ENCODE results near the gene NXNL1. TPM values are rescaled to one million over a fixed set of nuclear protein-coding genes. Genes with fewer than 3 reads are reported as not detected.
A peak's percentile ranks its signal among the peaks of the same experiment; 100 is the strongest.

NXNL1 gene
- total RNA-seq, 2 experiments from 2014 or later, result not detected

DNA sequence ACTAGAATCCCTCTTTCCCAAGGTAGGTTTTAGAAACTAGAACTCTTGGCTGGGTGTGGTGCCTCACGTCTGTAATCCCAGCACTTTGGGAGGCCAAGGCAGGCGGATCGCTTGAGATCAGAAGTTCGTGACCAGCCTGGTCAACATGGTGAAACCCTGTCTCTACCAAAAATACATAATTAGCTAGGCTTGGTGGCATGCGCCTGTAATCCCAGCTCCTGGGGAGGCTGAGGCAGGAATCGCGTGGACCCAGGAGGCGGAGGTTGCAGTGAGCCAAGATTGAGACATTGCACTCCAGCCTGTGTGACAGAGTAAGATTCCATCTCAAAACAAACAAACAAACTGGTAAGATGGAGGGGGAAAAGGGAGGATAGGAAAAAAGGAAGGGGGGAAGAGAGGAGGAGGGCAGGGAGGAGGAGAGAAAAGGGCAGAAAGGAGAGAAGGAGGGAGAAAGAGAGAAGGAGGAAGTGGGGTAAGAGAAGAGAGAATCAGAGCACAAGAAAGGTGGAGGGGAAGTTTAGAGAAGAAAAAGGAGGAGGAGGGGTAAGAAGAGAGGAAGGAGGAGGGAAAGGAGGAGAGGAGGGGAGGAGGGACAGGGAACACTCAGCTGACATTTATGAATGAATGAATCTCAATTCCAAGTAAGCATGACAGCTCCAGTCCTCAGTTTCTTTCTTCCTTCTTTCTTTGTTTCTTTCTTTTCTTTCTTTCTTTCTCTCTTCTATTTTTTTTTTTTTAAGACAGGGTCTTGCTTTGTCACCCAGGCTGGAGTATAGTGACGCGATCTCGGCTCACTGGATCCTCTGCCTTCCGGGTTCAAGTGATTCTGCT is 7.0 kb upstream of the NXNL1 start:
- H3K27me3 Mint-ChIP-seq, result peaks cover 10% of the 10 kb centered on the region
- no peaks in the 10 kb centered on the region for H3K9me3 Mint-ChIP-seq
- ChIA-PET POLR2A (interaction anchor here (0.6 kb wide), 1 partner anchor 233 kb away, joined by 3 read pairs; no protein-coding TSS in a partner anchor), CTCF (interaction anchor here (0.7 to 2.6 kb wide), 3 partner anchors 27 to 76 kb away, joined by 3 to 14 read pairs (median 4); partner anchors contain the start of gene CCDC194)
- no peaks in the 10 kb centered on the region for H3K36me3 Mint-ChIP-seq (ENCODE audit: low read depth)
- DNase-seq, result no peak
- no peak overlapping the region for H3K27ac Mint-ChIP-seq
- H3K4me3 Mint-ChIP-seq, result no peak overlapping the region
- peaks cover 23% of the 10 kb centered on the region for H3K4me1 Mint-ChIP-seq

GRCh38 chr19:17466487-17466850 is 5.7 kb upstream of the NXNL1 start:
- no peak for DNase-seq
- Mint-ChIP-seq H3K4me3 (no peak overlapping the region), H3K27me3 (peaks cover 10% of the 10 kb centered on the region), H3K36me3 (ENCODE audit: low read depth) (no peaks in the 10 kb centered on the region), H3K27ac (no peak overlapping the region), H3K9me3 (no peaks in the 10 kb centered on the region), H3K4me1 (peaks cover 21% of the 10 kb centered on the region)
- POLR2A ChIA-PET, result interaction anchor here (1.5 to 2.0 kb wide), 2 partner anchors 61 to 78 kb away, joined by 4 to 5 read pairs; partner anchors contain the start of gene BST2
- CTCF ChIA-PET, result interaction anchor here (0.5 to 2.6 kb wide), 14 partner anchors 23 to 200 kb away, joined by 3 to 14 read pairs (median 4); partner anchors contain the start of genes BST2, CCDC194 and MVB12A

GRCh38 chr19:17458970-17459369 is 1.8 kb downstream of the NXNL1 start:
- H3K4me1 Mint-ChIP-seq, result no peaks in the 10 kb centered on the region
- H3K4me3 Mint-ChIP-seq, result no peak overlapping the region
- H3K9me3 Mint-ChIP-seq, result no peaks in the 10 kb centered on the region
- POLR2A ChIA-PET, result no interaction called here
- H3K27ac Mint-ChIP-seq, result no peak overlapping the region
- H3K27me3 Mint-ChIP-seq, result peaks cover 31% of the 10 kb centered on the region
- DNase-seq, result no peak
- CTCF ChIA-PET, result interaction anchor here (1.1 to 1.7 kb wide), 2 partner anchors 18 to 37 kb away, joined by 4 to 8 read pairs; no protein-coding TSS in a partner anchor
- H3K36me3 Mint-ChIP-seq (ENCODE audit: low read depth), result no peaks in the 10 kb centered on the region

- POLR2A ChIA-PET, result no interaction called here
Observed at GRCh38 chr19:17457616-17458015, 3.1 kb downstream of the NXNL1 start.

DNA sequence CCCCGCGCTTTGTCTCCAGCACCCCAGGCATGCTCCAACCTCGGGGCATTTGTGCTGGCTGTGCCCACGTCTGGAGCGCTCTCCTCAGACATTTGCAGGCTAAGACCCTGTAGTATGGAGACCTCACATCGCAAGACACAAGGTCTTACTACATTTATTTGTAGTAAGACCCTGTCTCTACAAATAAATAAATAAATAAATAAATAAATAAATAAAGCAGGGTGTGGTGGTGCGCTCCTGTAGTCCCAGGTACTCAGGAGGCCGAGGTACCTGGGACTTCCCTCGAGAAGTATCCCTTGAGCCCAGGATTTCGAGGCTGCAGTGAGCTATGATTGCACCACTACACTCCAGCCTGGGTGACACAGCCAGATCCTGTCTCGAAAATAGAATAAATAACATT is 4.6 kb downstream of the NXNL1 start:
- no peak for DNase-seq
- CTCF ChIA-PET, result no interaction called here
- H3K27me3 Mint-ChIP-seq, result peaks cover 35% of the 10 kb centered on the region
- no peaks in the 10 kb centered on the region for H3K9me3 Mint-ChIP-seq
- POLR2A ChIA-PET, result no interaction called here
- no peak overlapping the region for H3K4me3 Mint-ChIP-seq
- H3K36me3 Mint-ChIP-seq (ENCODE audit: low read depth), result no peaks in the 10 kb centered on the region
- H3K4me1 Mint-ChIP-seq, result peaks cover 3% of the 10 kb centered on the region
- H3K27ac Mint-ChIP-seq, result no peak overlapping the region

More at GRCh38 chr19:17457616-17458015, 3.1 kb downstream of the NXNL1 start:
- H3K9me3 Mint-ChIP-seq, result no peaks in the 10 kb centered on the region
- no peaks in the 10 kb centered on the region for H3K4me1 Mint-ChIP-seq
- no peaks in the 10 kb centered on the region for H3K36me3 Mint-ChIP-seq (ENCODE audit: low read depth)
- H3K27me3 Mint-ChIP-seq, result peaks cover 35% of the 10 kb centered on the region
- no peak for DNase-seq
- no peak overlapping the region for H3K27ac Mint-ChIP-seq
- no peak overlapping the region for H3K4me3 Mint-ChIP-seq
- CTCF ChIA-PET, result no interaction called here

GRCh38 chr19:17455308-17456123 is 5.2 kb downstream of the NXNL1 start:
- no peaks in the 10 kb centered on the region for H3K36me3 Mint-ChIP-seq (ENCODE audit: low read depth)
- CTCF ChIA-PET, result interaction anchor here (0.7 to 1.5 kb wide), 2 partner anchors 10 to 41 kb away, joined by 3 to 7 read pairs; no protein-coding TSS in a partner anchor
- POLR2A ChIA-PET, result no interaction called here
- peaks cover 35% of the 10 kb centered on the region for H3K27me3 Mint-ChIP-seq
- H3K9me3 Mint-ChIP-seq, result no peaks in the 10 kb centered on the region
- peaks cover 8% of the 10 kb centered on the region for H3K4me1 Mint-ChIP-seq
- no peak overlapping the region for H3K27ac Mint-ChIP-seq
- DNase-seq, result no peak
- H3K4me3 Mint-ChIP-seq, result no peak overlapping the region

- POLR2A ChIA-PET, result no interaction called here
- Mint-ChIP-seq H3K27ac (no peak overlapping the region), H3K4me1 (peaks cover 16% of the 10 kb centered on the region), H3K36me3 (ENCODE audit: low read depth) (peaks cover 3% of the 10 kb centered on the region), H3K4me3 (no peak overlapping the region), H3K27me3 (peaks cover 43% of the 10 kb centered on the region), H3K9me3 (no peaks in the 10 kb centered on the region)
- CTCF ChIA-PET, result interaction anchor here (0.6 to 1.5 kb wide), 3 partner anchors 10 to 88 kb away, joined by 3 to 7 read pairs (median 3); no protein-coding TSS in a partner anchor
- no peak for DNase-seq
Observed at GRCh38 chr19:17454576-17455071, 6.1 kb downstream of the NXNL1 start.

DNA sequence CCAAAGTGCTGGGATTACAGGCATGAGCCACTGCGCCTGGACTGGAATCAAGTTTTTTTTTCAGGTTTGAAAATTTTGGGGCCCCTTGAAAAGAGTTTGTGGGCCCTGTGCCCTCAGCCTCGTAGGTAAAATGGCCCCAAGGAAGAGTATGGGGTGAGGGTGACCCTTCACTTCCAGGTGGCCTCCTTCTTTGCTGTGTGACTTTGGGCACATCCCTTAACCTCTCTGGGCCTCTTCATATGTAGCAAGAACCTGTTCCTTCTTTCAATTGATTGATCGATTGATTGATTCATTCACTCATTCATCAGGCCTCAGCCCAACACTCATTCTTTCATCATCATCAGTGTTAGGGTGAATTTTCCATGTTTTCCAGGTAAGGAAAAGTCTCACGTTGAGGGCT is 8.9 kb downstream of the NXNL1 start:
- peaks cover 19% of the 10 kb centered on the region for H3K4me1 Mint-ChIP-seq
- no peak overlapping the region for H3K27ac Mint-ChIP-seq
- peaks cover 3% of the 10 kb centered on the region for H3K36me3 Mint-ChIP-seq (ENCODE audit: low read depth)
- no peak for DNase-seq
- peaks cover 41% of the 10 kb centered on the region for H3K27me3 Mint-ChIP-seq
- ChIA-PET CTCF (no interaction called here), POLR2A (no interaction called here)
- no peaks in the 10 kb centered on the region for H3K9me3 Mint-ChIP-seq
- H3K4me3 Mint-ChIP-seq, result no peak overlapping the region

DNA sequence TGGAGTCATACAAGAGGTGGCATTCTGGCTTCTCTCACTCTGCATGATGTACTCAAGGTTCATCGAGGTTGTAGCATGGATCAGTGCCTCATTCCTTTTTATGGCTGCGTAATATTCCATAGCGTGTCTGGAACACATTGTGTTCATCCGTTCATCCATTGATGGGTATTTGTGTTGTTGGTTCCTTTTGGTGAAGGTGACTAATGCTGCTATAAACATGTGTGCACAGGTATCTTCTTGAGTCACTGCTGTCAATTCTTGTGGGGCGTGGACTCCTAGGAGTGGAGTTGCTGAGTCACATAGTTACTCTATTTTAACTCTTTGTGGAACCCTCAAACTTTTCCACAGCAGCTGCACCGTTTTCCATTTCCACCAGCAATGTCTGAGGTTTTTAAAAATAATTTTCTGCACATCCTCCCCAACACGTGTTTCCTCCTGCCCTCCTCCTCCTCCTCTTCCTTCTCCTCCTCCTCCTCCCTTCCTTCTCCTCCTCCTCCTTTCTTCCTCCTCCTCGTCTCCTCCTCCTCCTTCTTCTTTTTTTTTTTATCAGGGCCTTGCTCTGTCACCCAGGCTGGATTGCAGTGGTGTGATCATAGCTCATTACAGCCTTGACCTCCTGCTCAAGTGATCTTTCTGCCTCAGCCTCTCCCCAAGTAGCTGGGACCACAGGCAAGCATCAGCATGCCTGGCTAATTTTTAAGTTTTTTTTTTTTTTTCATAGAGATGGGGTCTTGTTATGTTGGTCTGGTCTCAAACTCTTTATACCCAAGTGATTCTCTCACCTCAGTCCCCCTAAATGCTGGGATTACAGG is 10.3 kb downstream of the NXNL1 start:
- peaks cover 30% of the 10 kb centered on the region for H3K27me3 Mint-ChIP-seq
- peak; percentile 51 for DNase-seq
- H3K36me3 Mint-ChIP-seq (ENCODE audit: low read depth), result peaks cover 3% of the 10 kb centered on the region
- CTCF ChIA-PET, result interaction anchor here (0.7 kb wide), 1 partner anchor 26 kb away, joined by 3 read pairs; no protein-coding TSS in a partner anchor
- H3K9me3 Mint-ChIP-seq, result no peaks in the 10 kb centered on the region
- no peak overlapping the region for H3K4me3 Mint-ChIP-seq
- peaks cover 19% of the 10 kb centered on the region for H3K4me1 Mint-ChIP-seq
- H3K27ac Mint-ChIP-seq, result no peak overlapping the region
- POLR2A ChIA-PET, result no interaction called here

DNA sequence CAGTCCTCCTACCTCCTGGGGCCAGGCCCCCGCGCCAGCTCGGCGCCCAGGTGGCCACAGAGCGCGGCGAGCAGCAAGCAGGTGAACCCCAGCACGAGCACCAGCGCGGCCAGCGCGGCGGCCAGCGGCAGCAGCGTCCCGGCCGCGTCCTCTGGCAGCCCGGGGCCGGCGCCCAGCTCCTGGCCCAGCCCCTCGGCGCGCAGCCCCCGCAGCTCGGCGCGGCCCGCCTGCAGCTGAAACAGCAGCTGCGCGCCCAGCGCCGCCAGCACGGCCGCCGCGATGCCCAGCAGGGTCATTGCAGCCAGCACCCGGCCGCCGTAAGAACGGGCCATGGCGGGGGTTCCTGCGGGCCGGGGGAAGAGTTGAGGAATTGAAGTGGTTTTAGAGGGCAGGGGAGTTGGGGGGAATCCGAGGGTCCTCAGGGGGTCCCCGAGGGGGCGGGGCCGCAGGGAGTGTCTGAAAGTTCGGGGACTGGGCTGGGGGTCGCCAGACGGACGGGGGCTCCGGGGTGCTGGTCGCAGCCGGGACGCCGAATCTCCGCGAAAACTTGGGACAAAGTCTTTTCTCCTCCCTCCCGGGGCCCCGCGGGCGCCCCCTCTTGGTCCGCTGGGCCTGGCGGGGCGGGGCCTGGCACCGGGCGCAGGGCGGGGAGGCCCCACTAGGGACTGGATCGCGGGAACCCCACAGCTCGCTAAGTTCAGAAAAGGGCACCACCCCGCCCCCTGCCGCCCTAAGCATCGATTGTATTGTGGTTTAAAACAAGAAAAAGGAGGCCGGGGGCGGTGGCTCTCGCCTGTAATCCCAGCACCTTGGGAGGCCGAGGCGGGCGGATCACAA is 12.4 kb downstream of the NXNL1 start, which contains the start of gene TMEM221:
TSS of gene TMEM221 (minus strand) at position 538 of the 837 bp plus-strand sequence. CDS start at position 332, 206 bp downstream.
- Mint-ChIP-seq H3K27ac (no peak within 1 kb of the TSS), H3K36me3 (ENCODE audit: low read depth) (peaks cover 3% of the 10 kb centered on the region), H3K9me3 (no peaks in the 10 kb centered on the region), H3K4me3 (no peak within 1 kb of the TSS), H3K4me1 (peaks cover 19% of the 10 kb centered on the region), H3K27me3 (peaks cover 17% of the 10 kb centered on the region)
- CTCF ChIA-PET, result interaction anchor here (0.6 to 1.4 kb wide), 8 partner anchors 20 to 411 kb away, joined by 3 to 7 read pairs (median 4); partner anchors contain the start of genes MVB12A and RPL18A
- DNase-seq, result peak; percentile 52
- POLR2A ChIA-PET, result no interaction called here

DNA sequence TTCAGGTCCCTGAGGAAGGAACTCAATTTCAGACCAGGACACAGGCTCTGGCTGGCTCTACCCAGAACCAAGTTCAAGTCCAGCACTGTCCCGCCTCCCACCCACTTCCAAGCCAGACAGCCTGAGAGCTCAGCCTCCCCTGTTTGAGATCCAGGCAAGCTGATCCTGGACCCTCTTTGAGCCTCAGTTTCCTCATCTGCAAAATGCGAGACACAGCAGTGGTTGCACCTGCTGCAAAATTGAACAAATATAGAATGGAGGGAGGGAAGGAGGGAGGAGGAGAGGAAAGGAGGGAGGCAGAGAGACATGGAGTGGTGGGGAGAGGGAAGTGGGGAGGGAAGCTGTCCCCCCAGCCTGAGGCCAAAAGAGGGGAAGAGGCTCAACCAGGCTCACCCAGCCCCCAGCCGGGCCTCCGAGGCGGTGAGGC is 13.0 kb downstream of the NXNL1 start:
- Mint-ChIP-seq H3K4me1 (peaks cover 19% of the 10 kb centered on the region), H3K36me3 (ENCODE audit: low read depth) (peaks cover 3% of the 10 kb centered on the region), H3K27me3 (peaks cover 16% of the 10 kb centered on the region), H3K4me3 (no peak overlapping the region), H3K9me3 (no peaks in the 10 kb centered on the region), H3K27ac (no peak overlapping the region)
- CTCF ChIA-PET, result interaction anchor here (0.7 to 1.4 kb wide), 3 partner anchors 20 to 51 kb away, joined by 5 to 7 read pairs (median 5); no protein-coding TSS in a partner anchor
- DNase-seq, result no peak
- POLR2A ChIA-PET, result interaction anchor here (0.6 kb wide), 1 partner anchor 14 kb away, joined by 4 read pairs; no protein-coding TSS in a partner anchor
